AG10803 (cell line): ENCODE data around the gene LPAR2.
"Not testable (repeated sequence)": the region's sequence is repeated elsewhere in the genome, so short reads cannot be mapped to it uniquely, and the experiment has no call there.

Experiments used
- DNase-seq: peaks from one replicate; pipeline ENCODE4 v3.0.0; 2010; ENCODE audit warnings: low read depth
- H3K4me3 ChIP-seq: 2 replicates; pipeline ENCODE4 v1.5.1; 2011; ENCODE audit warnings: mild to moderate bottlenecking, low read length, control low read depth
- CTCF ChIP-seq: conservative IDR thresholded peaks from 2 replicates; pipeline ENCODE4 v1.5.1; 2011; ENCODE audit warnings: mild to moderate bottlenecking, low read length, control low read depth, inconsistent platforms

LPAR2 gene

GRCh38 chr19:19602713-19603324 lies 25.2 kb downstream of the LPAR2 start:
- no peak for DNase-seq
- no peak for TF ChIP-seq CTCF

GRCh38 chr19:19602136-19602712 lies 25.8 kb downstream of the LPAR2 start:
- TF ChIP-seq CTCF = no peak
- no peak for DNase-seq

More at GRCh38 chr19:19602713-19603324, 25.2 kb downstream of the LPAR2 start:
- no peak overlapping the region for H3K4me3 ChIP-seq

GRCh38 chr19:19600793-19601330 lies 27.2 kb downstream of the LPAR2 start:
- DNase-seq = no peak
- no peak overlapping the region for H3K4me3 ChIP-seq
- no peak for TF ChIP-seq CTCF

More at GRCh38 chr19:19602136-19602712, 25.8 kb downstream of the LPAR2 start:
- no peak overlapping the region for H3K4me3 ChIP-seq

GRCh38 chr19:19598728-19599451 lies 29.1 kb downstream of the LPAR2 start:
- not testable (repeated sequence) for DNase-seq, H3K4me3 ChIP-seq

GRCh38 chr19:19597809-19598306 lies 30.2 kb downstream of the LPAR2 start:
- no peak overlapping the region for H3K4me3 ChIP-seq
- no peak for TF ChIP-seq CTCF
- no peak for DNase-seq

- no peak for TF ChIP-seq CTCF
- H3K4me3 ChIP-seq = no peak overlapping the region
- peak; percentile 52 for DNase-seq
Observed at GRCh38 chr19:19595171-19595701, 32.8 kb downstream of the LPAR2 start.

GRCh38 chr19:19594381-19594780 lies 33.6 kb downstream of the LPAR2 start:
- no peak overlapping the region for H3K4me3 ChIP-seq
- no peak for TF ChIP-seq CTCF
- no peak for DNase-seq
